Panc1 (cell line): Measurements from ENCODE around the gene SH3BP4. TPM values are rescaled to one million over a fixed set of nuclear protein-coding genes. Genes with fewer than 3 reads are reported as not detected.

Experiments
- ATAC-seq: fragments of 200-7000 bp; cut with Tn5 transposase; 2 replicates; pipeline ENCODE4 v1.9.1; 2020; ENCODE audit warnings: mild to moderate bottlenecking, moderate library complexity
- BruUV-seq: library from RNA; stranded (reverse); fragments of 400-500 nt; replicated peaks from 2 replicates; lab custom pipeline; 2021; lab: Mats Ljungman, UMichigan
- CTCF ChIA-PET: fragments of 300-600 bp; sonication (Branson Sonifier 250); formaldehyde crosslinking; loops from one replicate; lab custom pipeline; 2022; ENCODE audit warnings: antibody characterized with exemption; lab: Charles Lee
- POLR2A ChIA-PET: fragments of 300-600 bp; sonication (Branson Sonifier 250); formaldehyde crosslinking; loops from one replicate; lab custom pipeline; 2022; ENCODE audit warnings: antibody characterized with exemption; lab: Charles Lee
- DNase-seq: peaks from one replicate; pipeline ENCODE4 v3.0.0-alpha.2; 2010; ENCODE audit warnings: low read depth, low spot score
- H3K27ac ChIP-seq: 2 replicates; pipeline ENCODE4 v1.5.1; 2011; ENCODE audit warnings: mild to moderate bottlenecking, low read length, inconsistent platforms
- H3K27me3 ChIP-seq: fragments of 200-500 bp; sonication (Bioruptor generic); 2 replicates; pipeline ENCODE4 v1.6.0; 2014; ENCODE audit warnings: low read length, inconsistent platforms; ENCODE audit not compliant: control insufficient read depth, insufficient read depth
- H3K36me3 ChIP-seq: fragments of 200-500 bp; sonication (Bioruptor generic); 2 replicates; pipeline ENCODE4 v1.5.1; 2014; ENCODE audit warnings: inconsistent platforms, mild to moderate bottlenecking, low read length, moderate library complexity; ENCODE audit not compliant: control insufficient read depth, insufficient read depth
- H3K4me1 ChIP-seq: 2 replicates; pipeline ENCODE4 v1.5.1; 2011; ENCODE audit warnings: inconsistent platforms, mild to moderate bottlenecking, low read length, moderate library complexity; ENCODE audit not compliant: control insufficient read depth, insufficient read depth
- H3K4me3 ChIP-seq, 2 experiments: 2 replicates each; pipeline ENCODE4 v1.5.1; 2011 to 2012; ENCODE audit warnings: low read depth in 2 of 2, low read length in 2 of 2, mild to moderate bottlenecking in 2 of 2, inconsistent platforms in 1 of 2, moderate library complexity in 1 of 2
- H3K9me3 ChIP-seq: fragments of 200-500 bp; sonication (Bioruptor generic); 2 replicates; pipeline ENCODE4 v1.5.1; 2014; ENCODE audit warnings: low read depth, mild to moderate bottlenecking, inconsistent platforms, low read length, moderate library complexity; ENCODE audit not compliant: control insufficient read depth, insufficient read depth
- POLR2AphosphoS5 ChIP-seq: IDR thresholded peaks from 2 replicates; pipeline ENCODE4 v1.6.1; 2012; ENCODE audit warnings: mild to moderate bottlenecking, low read depth, low read length, moderate library complexity
- REST ChIP-seq, 2 experiments: IDR thresholded peaks; 2 replicates each; pipeline ENCODE4 v1.6.1; 2011 to 2012; ENCODE audit warnings: low read depth in 2 of 2, control low read depth in 1 of 2, low read length in 1 of 2, mild to moderate bottlenecking in 1 of 2, moderate library complexity in 1 of 2; ENCODE audit not compliant: insufficient read depth in 1 of 2
- SIN3A ChIP-seq: IDR thresholded peaks from 2 replicates; pipeline ENCODE4 v1.6.1; 2012; ENCODE audit warnings: low read depth, mild to moderate bottlenecking, low read length, moderate library complexity, borderline replicate concordance; ENCODE audit not compliant: insufficient read depth
- TCF7L2 ChIP-seq: IDR thresholded peaks from 2 replicates; pipeline ENCODE4 v1.6.1; 2011; ENCODE audit warnings: mild to moderate bottlenecking, low read depth, low read length, inconsistent platforms
- in situ Hi-C: cut with HindIII; loops from 2 replicates; pipeline ENCODE4 v1.10.0; 2016; ENCODE audit warnings: low sequenced_read_pairs, low pct_unique_long_range_greater_than_20kb
- intact Hi-C: fragments of 100-400 bp; cut with micrococcal nuclease; formaldehyde crosslinking; loops from one replicate; pipeline ENCODE4 v1.10.0; 2022; ENCODE audit not compliant: unreplicated experiment
- total RNA-seq: library from RNA; stranded (reverse); gene quantifications from one replicate; pipeline ENCODE4 v1.2.1, GENCODE V29; 2021; ENCODE audit not compliant: unreplicated experiment
- TF ChIP-seq, protein P1 (sequence below): fragments of 450-650 bp; IDR thresholded peaks from 2 replicates; pipeline ENCODE4 v1.5.1; 2017; ENCODE audit warnings: mild to moderate bottlenecking

The SH3BP4 gene
- total RNA-seq, 1 experiment from 2014 or later: 133 TPM

DNA sequence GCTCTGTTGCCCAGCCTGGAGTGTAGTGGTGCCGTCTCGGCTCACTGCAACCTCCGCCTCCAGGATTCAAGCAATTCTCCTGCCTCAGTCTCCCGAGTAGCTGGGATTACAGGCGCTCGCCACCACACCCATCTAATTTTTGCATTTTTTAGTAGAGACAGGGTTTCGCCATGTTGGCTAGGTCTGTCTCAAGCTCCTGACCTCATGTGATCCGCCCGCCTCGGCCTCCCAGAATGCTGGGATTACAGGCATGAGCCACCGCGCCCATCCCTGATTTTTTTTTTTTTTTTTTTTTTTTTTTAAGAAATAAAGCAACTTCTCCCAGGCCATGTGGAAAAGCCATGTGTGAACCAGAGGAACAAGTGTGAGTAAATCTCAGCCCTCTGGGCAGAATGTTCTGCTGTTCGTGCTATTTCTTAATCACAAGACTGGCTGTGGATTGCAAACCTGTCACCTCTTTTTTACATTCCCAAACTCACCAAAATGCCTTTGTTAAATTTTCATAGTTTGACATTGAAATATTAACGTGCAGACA is 6.4 kb upstream of the SH3BP4 start:
- ChIA-PET POLR2A (no interaction called here), CTCF (no interaction called here)
- ATAC-seq: no peak
- Histone ChIP-seq H3K27me3 (no peaks in the 10 kb centered on the region), H3K9me3 (no peaks in the 10 kb centered on the region), H3K36me3 (no peaks in the 10 kb centered on the region), H3K4me1 (peaks cover 10% of the 10 kb centered on the region), H3K4me3 (no peak overlapping the region), H3K27ac (no peak overlapping the region)
- no TSS peak for BruUV-seq
- no peak for DNase-seq
- intact Hi-C loops: no loop called here
- no peak for TF ChIP-seq POLR2AphosphoS5
- no peak for TF ChIP-seq SIN3A
- TF ChIP-seq, protein P1, sequence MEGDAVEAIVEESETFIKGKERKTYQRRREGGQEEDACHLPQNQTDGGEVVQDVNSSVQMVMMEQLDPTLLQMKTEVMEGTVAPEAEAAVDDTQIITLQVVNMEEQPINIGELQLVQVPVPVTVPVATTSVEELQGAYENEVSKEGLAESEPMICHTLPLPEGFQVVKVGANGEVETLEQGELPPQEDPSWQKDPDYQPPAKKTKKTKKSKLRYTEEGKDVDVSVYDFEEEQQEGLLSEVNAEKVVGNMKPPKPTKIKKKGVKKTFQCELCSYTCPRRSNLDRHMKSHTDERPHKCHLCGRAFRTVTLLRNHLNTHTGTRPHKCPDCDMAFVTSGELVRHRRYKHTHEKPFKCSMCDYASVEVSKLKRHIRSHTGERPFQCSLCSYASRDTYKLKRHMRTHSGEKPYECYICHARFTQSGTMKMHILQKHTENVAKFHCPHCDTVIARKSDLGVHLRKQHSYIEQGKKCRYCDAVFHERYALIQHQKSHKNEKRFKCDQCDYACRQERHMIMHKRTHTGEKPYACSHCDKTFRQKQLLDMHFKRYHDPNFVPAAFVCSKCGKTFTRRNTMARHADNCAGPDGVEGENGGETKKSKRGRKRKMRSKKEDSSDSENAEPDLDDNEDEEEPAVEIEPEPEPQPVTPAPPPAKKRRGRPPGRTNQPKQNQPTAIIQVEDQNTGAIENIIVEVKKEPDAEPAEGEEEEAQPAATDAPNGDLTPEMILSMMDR: no peak
- TF ChIP-seq TCF7L2: no peak
- no peak for TF ChIP-seq REST (IDR thresholded peaks at IDR 0.05; ENCODE audit: insufficient read depth in 1 of 2, low read depth in 2 of 2, low read length in 1 of 2)
- in situ Hi-C loops: no loop called here

- TF ChIP-seq SIN3A (no peak), POLR2AphosphoS5 (no peak), TCF7L2 (no peak), REST (IDR thresholded peaks at IDR 0.05; ENCODE audit: insufficient read depth in 1 of 2, low read depth in 2 of 2, low read length in 1 of 2) (no peak)
- TF ChIP-seq, protein P1: no peak
- H3K27me3 ChIP-seq: no peaks in the 10 kb centered on the region
- peaks cover 17% of the 10 kb centered on the region for H3K4me1 ChIP-seq
- intact Hi-C loops: no loop called here
- no TSS peak for BruUV-seq
- CTCF ChIA-PET: no interaction called here
- H3K36me3 ChIP-seq: no peaks in the 10 kb centered on the region; the same call in 1 of the 2 replicates
- no peak for ATAC-seq
- H3K9me3 ChIP-seq: no peaks in the 10 kb centered on the region
- no peak overlapping the region for H3K4me3 ChIP-seq
- in situ Hi-C loops: no loop called here
- DNase-seq: no peak
- H3K27ac ChIP-seq: peak overlapping the region; percentile 30; the same call in 1 of the 2 replicates
- POLR2A ChIA-PET: no interaction called here
These were observed 4.3 kb upstream of the SH3BP4 start for GRCh38 chr2:234947556-234947955.
